ENCODE results near the gene TEX13D. TPM values are rescaled to one million over a fixed set of nuclear protein-coding genes. Genes with fewer than 3 reads are reported as not detected.

TEX13D gene
- polyA plus RNA-seq, 1 of the 3 experiments (the other 2 are of a cell fraction), result not detected

DNA sequence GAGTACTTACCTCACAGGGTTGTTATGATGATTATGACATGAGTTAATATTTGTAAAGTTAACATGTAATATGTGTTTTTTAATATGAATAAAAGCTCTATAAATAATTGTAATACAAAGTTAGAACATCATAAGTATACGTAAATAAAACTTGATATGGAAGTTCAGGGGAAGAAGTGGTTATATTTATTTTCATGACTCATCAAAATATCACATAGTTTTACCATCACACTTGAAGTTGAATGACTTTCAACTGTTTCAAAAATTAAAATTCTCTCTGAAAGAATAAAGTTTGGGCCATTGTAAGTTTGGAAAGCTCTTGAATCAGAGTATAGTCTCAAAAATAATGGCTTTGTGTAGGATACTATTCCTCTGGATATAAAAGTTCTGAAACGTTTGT, 22.2 kb downstream of the TEX13D start:
- H3K4me3 ChIP-seq (ENCODE audit: low read depth in 2 of 2, low read length in 1 of 2), result no peak overlapping the region
- H3K9me3 ChIP-seq, result no peaks in the 10 kb centered on the region
- H3K4me1 ChIP-seq (ENCODE audit: control insufficient read depth in 1 of 2, insufficient read depth in 2 of 2, low read depth in 1 of 2, low read length in 1 of 2), result no peaks in the 10 kb centered on the region
- no peaks in the 10 kb centered on the region for H3F3A ChIP-seq (replicated peaks; ENCODE audit: insufficient read depth)
- H3K36me3 ChIP-seq (replicated peaks in 1 of 2; ENCODE audit: control insufficient read depth in 1 of 2, insufficient read depth in 2 of 2, low read length in 1 of 2), result no peaks in the 10 kb centered on the region
- no peak overlapping the region for H3K4me2 ChIP-seq
- no peaks in the 10 kb centered on the region for H4K20me1 ChIP-seq (ENCODE audit: insufficient read depth)
- no peak overlapping the region for H2AFZ ChIP-seq (ENCODE audit: low read depth)
- TF ChIP-seq FOXM1 (IDR thresholded peaks at IDR 0.05; ENCODE audit: low read depth) (no peak), MXI1 (IDR thresholded peaks at IDR 0.05; ENCODE audit: low read depth, low read length) (no peak), JUND (IDR thresholded peaks at IDR 0.05) (no peak), EZH2phosphoT487 (IDR thresholded peaks at IDR 0.05; ENCODE audit: borderline replicate concordance, low read depth) (no peak), TCF12 (IDR thresholded peaks at IDR 0.05) (no peak), SIN3A (IDR thresholded peaks at IDR 0.05; ENCODE audit: borderline replicate concordance, low read depth, low read length) (no peak), ELF1 (IDR thresholded peaks at IDR 0.05) (no peak), TAF1 (IDR thresholded peaks at IDR 0.05; ENCODE audit: borderline replicate concordance, low read depth, low read length) (no peak), MEF2A (IDR thresholded peaks at IDR 0.05; ENCODE audit: borderline replicate concordance, low read depth) (no peak), NFIC (IDR thresholded peaks at IDR 0.05; ENCODE audit: borderline replicate concordance) (no peak), FOSL2 (IDR thresholded peaks at IDR 0.05; ENCODE audit: borderline replicate concordance, low read depth) (no peak)
- TF ChIP-seq, protein P1, sequence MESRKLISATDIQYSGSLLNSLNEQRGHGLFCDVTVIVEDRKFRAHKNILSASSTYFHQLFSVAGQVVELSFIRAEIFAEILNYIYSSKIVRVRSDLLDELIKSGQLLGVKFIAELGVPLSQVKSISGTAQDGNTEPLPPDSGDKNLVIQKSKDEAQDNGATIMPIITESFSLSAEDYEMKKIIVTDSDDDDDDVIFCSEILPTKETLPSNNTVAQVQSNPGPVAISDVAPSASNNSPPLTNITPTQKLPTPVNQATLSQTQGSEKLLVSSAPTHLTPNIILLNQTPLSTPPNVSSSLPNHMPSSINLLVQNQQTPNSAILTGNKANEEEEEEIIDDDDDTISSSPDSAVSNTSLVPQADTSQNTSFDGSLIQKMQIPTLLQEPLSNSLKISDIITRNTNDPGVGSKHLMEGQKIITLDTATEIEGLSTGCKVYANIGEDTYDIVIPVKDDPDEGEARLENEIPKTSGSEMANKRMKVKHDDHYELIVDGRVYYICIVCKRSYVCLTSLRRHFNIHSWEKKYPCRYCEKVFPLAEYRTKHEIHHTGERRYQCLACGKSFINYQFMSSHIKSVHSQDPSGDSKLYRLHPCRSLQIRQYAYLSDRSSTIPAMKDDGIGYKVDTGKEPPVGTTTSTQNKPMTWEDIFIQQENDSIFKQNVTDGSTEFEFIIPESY (IDR thresholded peaks at IDR 0.05; ENCODE audit: borderline replicate concordance, low read depth), result no peak
- TF ChIP-seq, protein P2, sequence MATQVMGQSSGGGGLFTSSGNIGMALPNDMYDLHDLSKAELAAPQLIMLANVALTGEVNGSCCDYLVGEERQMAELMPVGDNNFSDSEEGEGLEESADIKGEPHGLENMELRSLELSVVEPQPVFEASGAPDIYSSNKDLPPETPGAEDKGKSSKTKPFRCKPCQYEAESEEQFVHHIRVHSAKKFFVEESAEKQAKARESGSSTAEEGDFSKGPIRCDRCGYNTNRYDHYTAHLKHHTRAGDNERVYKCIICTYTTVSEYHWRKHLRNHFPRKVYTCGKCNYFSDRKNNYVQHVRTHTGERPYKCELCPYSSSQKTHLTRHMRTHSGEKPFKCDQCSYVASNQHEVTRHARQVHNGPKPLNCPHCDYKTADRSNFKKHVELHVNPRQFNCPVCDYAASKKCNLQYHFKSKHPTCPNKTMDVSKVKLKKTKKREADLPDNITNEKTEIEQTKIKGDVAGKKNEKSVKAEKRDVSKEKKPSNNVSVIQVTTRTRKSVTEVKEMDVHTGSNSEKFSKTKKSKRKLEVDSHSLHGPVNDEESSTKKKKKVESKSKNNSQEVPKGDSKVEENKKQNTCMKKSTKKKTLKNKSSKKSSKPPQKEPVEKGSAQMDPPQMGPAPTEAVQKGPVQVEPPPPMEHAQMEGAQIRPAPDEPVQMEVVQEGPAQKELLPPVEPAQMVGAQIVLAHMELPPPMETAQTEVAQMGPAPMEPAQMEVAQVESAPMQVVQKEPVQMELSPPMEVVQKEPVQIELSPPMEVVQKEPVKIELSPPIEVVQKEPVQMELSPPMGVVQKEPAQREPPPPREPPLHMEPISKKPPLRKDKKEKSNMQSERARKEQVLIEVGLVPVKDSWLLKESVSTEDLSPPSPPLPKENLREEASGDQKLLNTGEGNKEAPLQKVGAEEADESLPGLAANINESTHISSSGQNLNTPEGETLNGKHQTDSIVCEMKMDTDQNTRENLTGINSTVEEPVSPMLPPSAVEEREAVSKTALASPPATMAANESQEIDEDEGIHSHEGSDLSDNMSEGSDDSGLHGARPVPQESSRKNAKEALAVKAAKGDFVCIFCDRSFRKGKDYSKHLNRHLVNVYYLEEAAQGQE (IDR thresholded peaks at IDR 0.05; ENCODE audit: low read depth, low read length), result no peak
- TF ChIP-seq, protein P3, sequence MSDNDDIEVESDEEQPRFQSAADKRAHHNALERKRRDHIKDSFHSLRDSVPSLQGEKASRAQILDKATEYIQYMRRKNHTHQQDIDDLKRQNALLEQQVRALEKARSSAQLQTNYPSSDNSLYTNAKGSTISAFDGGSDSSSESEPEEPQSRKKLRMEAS (IDR thresholded peaks at IDR 0.05; ENCODE audit: low read depth), result no peak
- no peak overlapping the region for H3K27ac ChIP-seq (ENCODE audit: low read depth in 2 of 2, low read length in 1 of 2)
- no peak overlapping the region for H3K9ac ChIP-seq
- CTCF ChIA-PET, result no interaction called here
- POLR2A ChIA-PET, result no interaction called here
- no peak for DNase-seq
- no peaks in the 10 kb centered on the region for H3K79me2 ChIP-seq (ENCODE audit: insufficient read depth)
- H3K27me3 ChIP-seq (ENCODE audit: insufficient read depth), result no peaks in the 10 kb centered on the region
- WGBS (ENCODE audit: low lambda C conversion rate), result 29% methylated on average over 2 of the region's 2 CpGs
- H3K9me2 ChIP-seq, result no peaks in the 10 kb centered on the region
